Right lobe of liver (tissue), 4 donors: ENCODE measurements around the gene RPP25.

ENCODE experiments used
- CTCF ChIP-seq, 4 donors: fragments of 200-600 bp in 3 of 4; fragments of 450-650 bp in 1 of 4; IDR thresholded peaks; one replicate each; pipeline versions ENCODE4 v1.5.1 to v1.8.0; 2016 to 2022; ENCODE audit warnings: antibody characterized with exemption in 4 of 4, mild to moderate bottlenecking in 2 of 4
- POLR2A ChIP-seq: fragments of 450-650 bp; IDR thresholded peaks from one replicate; pipeline ENCODE4 v1.6.1; 2017; ENCODE audit warnings: antibody characterized with exemption, mild to moderate bottlenecking
- donor health status: DM: no; HTN: no; CAD: no.
- donor health status: DM: no; HTN: no; CAD: no.
- donor health status: DM: no; HTN: yes; CAD: no.

DNA sequence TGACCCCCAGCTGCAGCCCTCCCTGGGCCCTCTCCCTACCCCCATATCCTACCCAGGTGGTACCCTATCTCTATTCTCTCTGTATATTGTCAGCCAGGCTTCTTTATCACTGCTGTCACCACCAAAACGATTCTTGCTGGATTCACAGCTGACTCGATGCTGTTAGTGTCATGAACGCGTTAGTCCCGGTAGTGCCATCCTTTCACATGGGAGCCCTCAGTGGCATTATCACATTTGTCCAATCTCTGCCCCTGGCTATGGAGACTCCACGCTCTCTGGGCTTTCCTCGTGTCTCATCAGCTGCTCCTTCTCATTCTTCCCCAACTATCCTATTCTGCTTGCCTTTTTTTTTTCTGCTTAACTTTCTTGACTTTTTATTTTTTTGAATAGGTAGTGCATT is 45.8 kb upstream of the RPP25 start:
- TF ChIP-seq CTCF (IDR thresholded peaks at IDR 0.05) = no peak
- no peak for TF ChIP-seq POLR2A
